CD4-positive, alpha-beta memory T cell (primary cell): ENCODE results near the gene SLC22A5. TPM values are rescaled to one million over a fixed set of nuclear protein-coding genes. Genes with fewer than 3 reads are reported as not detected.

Experiments
- CTCF ChIA-PET: fragments of 350-600 bp; sonication (Branson Sonifier 250); formaldehyde crosslinking; loops from one replicate; lab custom pipeline; 2021; ENCODE audit warnings: inconsistent platforms; ENCODE audit not compliant: partially characterized antibody; lab: Charles Lee
- POLR2A ChIA-PET: fragments of 350-600 bp; sonication (Branson Sonifier 250); formaldehyde crosslinking; loops from one replicate; lab custom pipeline; 2021; ENCODE audit not compliant: partially characterized antibody; lab: Charles Lee
- DNase-seq, 5 donors: peaks; one replicate each; pipeline versions ENCODE4 v3.0.0 to v3.0.0-alpha.2; 2020 to 2022; ENCODE audit warnings: mixed read lengths in 1 of 5
- H3K27ac ChIP-seq: one replicate; pipeline ENCODE4 v1.7.0; 2013; ENCODE audit warnings: low read depth, low read length
- H3K27me3 ChIP-seq: 2 replicates; pipeline ENCODE4 v1.7.0; 2013; ENCODE audit warnings: mild to moderate bottlenecking, low read length, moderate library complexity; ENCODE audit not compliant: insufficient read depth
- H3K36me3 ChIP-seq: 2 replicates; pipeline ENCODE4 v1.7.0; 2013; ENCODE audit warnings: mild to moderate bottlenecking, low read length, moderate library complexity; ENCODE audit not compliant: insufficient read depth
- H3K4me1 ChIP-seq: 2 replicates; pipeline ENCODE4 v1.7.0; 2013; ENCODE audit warnings: mild to moderate bottlenecking, low read length, moderate library complexity; ENCODE audit not compliant: insufficient read depth
- H3K4me3 ChIP-seq, 2 donors: one replicate each; pipeline ENCODE4 v1.7.0; 2013; ENCODE audit warnings: low read length in 2 of 2, mild to moderate bottlenecking in 1 of 2
- H3K9me3 ChIP-seq, 2 donors: one replicate each; pipeline ENCODE4 v1.7.0; 2013; ENCODE audit warnings: low read length in 2 of 2, control low read depth in 1 of 2; ENCODE audit not compliant: control insufficient read depth in 1 of 2
- H3K27ac Mint-ChIP-seq, 7 donors: one replicate each; pipeline ENCODE4 v1.8.0; 2020 to 2021; ENCODE audit warnings: mixed read lengths in 7 of 7, mild to moderate bottlenecking in 6 of 7, inconsistent platforms in 3 of 7, moderate library complexity in 3 of 7
- H3K27me3 Mint-ChIP-seq, 2 donors: one replicate each; pipeline ENCODE4 v1.8.0; 2020 to 2021; ENCODE audit warnings: mixed read lengths in 2 of 2
- H3K36me3 Mint-ChIP-seq, 2 donors: one replicate each; pipeline ENCODE4 v1.8.0; 2020 to 2021; ENCODE audit warnings: mixed read lengths in 2 of 2, inconsistent platforms in 1 of 2, mild to moderate bottlenecking in 1 of 2
- H3K4me1 Mint-ChIP-seq, 4 donors: one replicate each; pipeline ENCODE4 v1.8.0; 2020 to 2021; ENCODE audit warnings: mixed read lengths in 4 of 4, mild to moderate bottlenecking in 1 of 4
- H3K4me3 Mint-ChIP-seq, 8 donors: one replicate each; pipeline ENCODE4 v1.8.0; 2020 to 2021; ENCODE audit warnings: mixed read lengths in 8 of 8, mild to moderate bottlenecking in 7 of 8, moderate library complexity in 6 of 8, inconsistent platforms in 3 of 8
- H3K9me3 Mint-ChIP-seq, 8 donors: one replicate each; pipeline ENCODE4 v1.8.0; 2020 to 2021; ENCODE audit warnings: mixed read lengths in 8 of 8, mild to moderate bottlenecking in 5 of 8, inconsistent platforms in 3 of 8, moderate library complexity in 1 of 8
- intact Hi-C: fragments of 100-400 bp; cut with micrococcal nuclease; formaldehyde crosslinking; loops from one replicate; pipeline ENCODE4 v1.15.1; 2023
- polyA plus RNA-seq, 2 donors: library from polyadenylated mRNA; unstranded; fragments of 300-500 nt; fragmentation: Illumina TruSeq; gene quantifications; one replicate each; pipeline ENCODE4 v1.2.3, GENCODE V29; 2021
- total RNA-seq, 2 experiments: library from RNA; stranded (reverse); gene quantifications; one replicate each; pipeline ENCODE4 v1.2.3, GENCODE V29; 2021

The SLC22A5 gene
- total and polyA plus RNA-seq, 4 experiments from 2014 or later = 1.9 to 10.0 (median 5.9) TPM

- Mint-ChIP-seq H3K9me3 (no peaks in the 10 kb centered on the region), H3K27me3 (no peaks in the 10 kb centered on the region), H3K4me3 (peak overlapping the region in 7 of 8 donors; percentile 27 to 73 (median 57)), H3K4me1 (peaks cover 82 to 98% (median 93%) of the 10 kb centered on the region in 4 donors), H3K27ac (peak overlapping the region; percentile 96 to 99 (median 98)), H3K36me3 (peaks cover 29 to 61% of the 10 kb centered on the region in 2 donors)
- Histone ChIP-seq H3K36me3 (peaks cover 13% of the 10 kb centered on the region), H3K9me3 (no peaks in the 10 kb centered on the region), H3K4me1 (peaks cover 100% of the 10 kb centered on the region), H3K27ac (peak overlapping the region; percentile 77), H3K4me3 (no peak overlapping the region), H3K27me3 (no peaks in the 10 kb centered on the region)
- ChIA-PET CTCF (interaction anchor here (1.1 to 7.5 kb wide), 11 partner anchors 9 to 396 kb away, joined by 3 to 100 read pairs (median 31); partner anchors contain the start of gene IRF1), POLR2A (interaction anchor here (0.6 to 19.7 kb wide), 10 partner anchors 8 to 1189 kb away, joined by 3 to 565 read pairs (median 154); partner anchors contain the start of gene IRF1)
- intact Hi-C loops = no loop called here
- DNase-seq = no peak
These were observed 54.8 kb downstream of the SLC22A5 start for GRCh38 chr5:132424167-132424880.

- Histone ChIP-seq H3K4me3 (peak overlapping the region in 1 of 2 donors; percentile 12), H3K4me1 (peaks cover 100% of the 10 kb centered on the region), H3K27ac (peak overlapping the region; percentile 77), H3K9me3 (no peaks in the 10 kb centered on the region), H3K36me3 (peaks cover 13% of the 10 kb centered on the region), H3K27me3 (no peaks in the 10 kb centered on the region)
- POLR2A ChIA-PET = interaction anchor here (1.1 to 19.7 kb wide), 11 partner anchors 9 to 1172 kb away, joined by 4 to 565 read pairs (median 124); partner anchors contain the start of gene IRF1
- Mint-ChIP-seq H3K27ac (peak overlapping the region; percentile 96 to 99 (median 98)), H3K36me3 (peaks cover 28 to 56% of the 10 kb centered on the region in 2 donors), H3K4me3 (peak overlapping the region; percentile 32 to 82 (median 72)), H3K27me3 (no peaks in the 10 kb centered on the region), H3K9me3 (peaks cover 0 to 2% (median 0%) of the 10 kb centered on the region in 8 donors), H3K4me1 (peaks cover 83 to 98% (median 94%) of the 10 kb centered on the region in 4 donors)
- intact Hi-C loops = no loop called here
- CTCF ChIA-PET = interaction anchor here (0.9 to 7.5 kb wide), 19 partner anchors 9 to 395 kb away, joined by 3 to 100 read pairs (median 8); partner anchors contain the start of gene IRF1
- DNase-seq = peak; percentile 67 to 92 (median 77)
These were observed 55.8 kb downstream of the SLC22A5 start for GRCh38 chr5:132425009-132425937.

GRCh38 chr5:132425975-132426524 lies 56.5 kb downstream of the SLC22A5 start:
- H3K27me3 ChIP-seq = no peaks in the 10 kb centered on the region
- intact Hi-C loops = loop anchor here (1.0 to 2.0 kb wide), 3 partner anchors 15 to 64 kb away; partner anchors contain the start of gene IRF1
- peak overlapping the region; percentile 77 for H3K27ac ChIP-seq
- ChIA-PET CTCF (interaction anchor here (0.9 to 7.5 kb wide), 20 partner anchors 10 to 73 kb away, joined by 3 to 100 read pairs (median 8); partner anchors contain the start of gene IRF1), POLR2A (interaction anchor here (1.1 to 19.7 kb wide), 12 partner anchors 10 to 1173 kb away, joined by 4 to 565 read pairs (median 100); partner anchors contain the start of gene IRF1)
- peaks cover 8% of the 10 kb centered on the region for H3K36me3 ChIP-seq
- Mint-ChIP-seq H3K4me3 (peak overlapping the region; percentile 32 to 82 (median 72)), H3K9me3 (peaks cover 0 to 2% (median 0%) of the 10 kb centered on the region in 8 donors), H3K4me1 (peaks cover 83 to 98% (median 94%) of the 10 kb centered on the region in 4 donors), H3K27me3 (no peaks in the 10 kb centered on the region), H3K27ac (peak overlapping the region; percentile 96 to 99 (median 98)), H3K36me3 (peaks cover 30 to 54% of the 10 kb centered on the region in 2 donors)
- no peaks in the 10 kb centered on the region for H3K9me3 ChIP-seq
- DNase-seq = no peak
- peaks cover 100% of the 10 kb centered on the region for H3K4me1 ChIP-seq
- peak overlapping the region; percentile 10 to 28 for H3K4me3 ChIP-seq

GRCh38 chr5:132426525-132427138 lies 57.1 kb downstream of the SLC22A5 start:
- Mint-ChIP-seq H3K4me3 (peak overlapping the region; percentile 67 to 83 (median 76)), H3K36me3 (peaks cover 30 to 51% of the 10 kb centered on the region in 2 donors), H3K4me1 (peaks cover 80 to 98% (median 94%) of the 10 kb centered on the region in 4 donors), H3K9me3 (peaks cover 0 to 2% (median 0%) of the 10 kb centered on the region in 8 donors), H3K27me3 (no peaks in the 10 kb centered on the region), H3K27ac (peak overlapping the region; percentile 96 to 99 (median 98))
- intact Hi-C loops = loop anchor here (1.0 to 2.0 kb wide), 5 partner anchors 11 to 64 kb away; partner anchors contain the start of gene IRF1
- ChIA-PET CTCF (interaction anchor here (1.0 to 7.5 kb wide), 18 partner anchors 11 to 72 kb away, joined by 3 to 100 read pairs (median 17); partner anchors contain the start of gene IRF1), POLR2A (interaction anchor here (0.9 to 19.7 kb wide), 12 partner anchors 10 to 1174 kb away, joined by 4 to 565 read pairs (median 100); partner anchors contain the start of gene IRF1)
- peak; percentile 37 to 83 (median 44) for DNase-seq
- peaks cover 8% of the 10 kb centered on the region for H3K36me3 ChIP-seq
- H3K27me3 ChIP-seq = no peaks in the 10 kb centered on the region
- H3K4me3 ChIP-seq = peak overlapping the region; percentile 10 to 28
- H3K4me1 ChIP-seq = peaks cover 100% of the 10 kb centered on the region
- peak overlapping the region; percentile 77 for H3K27ac ChIP-seq
- no peaks in the 10 kb centered on the region for H3K9me3 ChIP-seq

- POLR2A ChIA-PET = interaction anchor here (0.9 to 19.7 kb wide), 11 partner anchors 11 to 1175 kb away, joined by 4 to 565 read pairs (median 124); partner anchors contain the start of gene IRF1
- Mint-ChIP-seq H3K27ac (peak overlapping the region; percentile 96 to 99 (median 98)), H3K27me3 (no peaks in the 10 kb centered on the region), H3K4me1 (peaks cover 86 to 100% (median 98%) of the 10 kb centered on the region in 4 donors), H3K36me3 (peaks cover 34 to 55% of the 10 kb centered on the region in 2 donors), H3K4me3 (peak overlapping the region; percentile 67 to 83 (median 76)), H3K9me3 (peaks cover 0 to 2% (median 0%) of the 10 kb centered on the region in 8 donors)
- peak; percentile 75 to 82 (median 78) for DNase-seq
- H3K36me3 ChIP-seq = peaks cover 8% of the 10 kb centered on the region
- no peaks in the 10 kb centered on the region for H3K27me3 ChIP-seq
- H3K4me3 ChIP-seq = peak overlapping the region; percentile 4 to 28
- H3K4me1 ChIP-seq = peaks cover 100% of the 10 kb centered on the region
- peak overlapping the region; percentile 77 for H3K27ac ChIP-seq
- intact Hi-C loops = loop anchor here (1.0 to 2.0 kb wide), 4 partner anchors 10 to 39 kb away; no protein-coding TSS in a partner anchor
- CTCF ChIA-PET = interaction anchor here (1.0 to 7.5 kb wide), 14 partner anchors 10 to 72 kb away, joined by 4 to 100 read pairs (median 32); partner anchors contain the start of gene IRF1
- no peaks in the 10 kb centered on the region for H3K9me3 ChIP-seq
These were observed 58.0 kb downstream of the SLC22A5 start for GRCh38 chr5:132427281-132428146.
